B cell (primary cell): ENCODE results near the gene SOCS2. TPM values are rescaled to one million over a fixed set of nuclear protein-coding genes. Genes with fewer than 3 reads are reported as not detected.

Experiments
- ATAC-seq: fragments of 200-7000 bp; cut with Tn5 transposase; one replicate; pipeline ENCODE4 v1.10.0; 2021; ENCODE audit warnings: low read depth, mild to moderate bottlenecking, moderate number of reproducible peaks, moderate library complexity
- CTCF ChIA-PET: fragments of 350-600 bp; sonication (Branson Sonifier 250); formaldehyde crosslinking; loops from one replicate; lab custom pipeline; 2021; ENCODE audit warnings: antibody characterized with exemption, inconsistent platforms; lab: Charles Lee
- POLR2A ChIA-PET: fragments of 350-600 bp; sonication (Branson Sonifier 250); formaldehyde crosslinking; loops from one replicate; lab custom pipeline; 2021; ENCODE audit warnings: antibody characterized with exemption; lab: Charles Lee
- DNase-seq: peaks from one replicate; pipeline ENCODE4 v3.0.0; 2013
- H2AFZ ChIP-seq: 2 replicates; pipeline ENCODE4 v1.6.1; 2012; ENCODE audit warnings: mild to moderate bottlenecking, low read depth, low read length; ENCODE audit not compliant: insufficient read depth, poor library complexity, severe bottlenecking
- H3K27ac ChIP-seq, 2 donors: 1 replicate in 1 of 2; 2 replicates in 1 of 2; pipeline ENCODE4 v1.5.1; 2012 to 2013; ENCODE audit warnings: low read length in 2 of 2, mild to moderate bottlenecking in 2 of 2, moderate library complexity in 1 of 2
- H3K27me3 ChIP-seq, 4 experiments: fragments of 200-600 bp in 1 of 4; sonication (generic) in 1 of 4; replicated peaks in 1 of 4; 1 replicate in 2 of 4; 2 replicates in 2 of 4; pipeline versions ENCODE4 v1.6.1 to v1.7.0; 2013 to 2016; ENCODE audit warnings: low read length in 3 of 4, mild to moderate bottlenecking in 2 of 4, mixed read lengths in 1 of 4, moderate library complexity in 1 of 4; ENCODE audit not compliant: insufficient read depth in 4 of 4, control insufficient read depth in 3 of 4; ENCODE audit errors: control extremely low read depth in 1 of 4
- H3K36me3 ChIP-seq, 2 experiments: replicated peaks in 1 of 2; 1 replicate in 1 of 2; 2 replicates in 1 of 2; pipeline versions ENCODE4 v1.6.1 to v1.7.1; 2013; ENCODE audit warnings: low read length in 1 of 2; ENCODE audit not compliant: insufficient read depth in 2 of 2, control insufficient read depth in 1 of 2; ENCODE audit errors: control extremely low read depth in 1 of 2, extremely low read depth in 1 of 2
- H3K4me1 ChIP-seq, 2 donors: fragments of 200-600 bp in 1 of 2; sonication (generic) in 1 of 2; 1 replicate in 1 of 2; 2 replicates in 1 of 2; pipeline versions ENCODE4 v1.5.1 to v1.6.1; 2013 to 2017; ENCODE audit warnings: low read length in 2 of 2; ENCODE audit not compliant: control insufficient read depth in 2 of 2, insufficient read depth in 2 of 2
- H3K4me2 ChIP-seq: replicated peaks from 2 replicates; pipeline ENCODE3; 2012; ENCODE audit warnings: mild to moderate bottlenecking, low read depth, low read length; ENCODE audit not compliant: poor library complexity, severe bottlenecking
- H3K4me3 ChIP-seq, 5 experiments: fragments of 200-600 bp in 1 of 5; sonication (generic) in 1 of 5; 1 replicate in 3 of 5; 2 replicates in 2 of 5; pipeline versions ENCODE4 v1.5.1 to v1.7.0; 2011 to 2016; ENCODE audit warnings: low read length in 4 of 5, mild to moderate bottlenecking in 4 of 5, low read depth in 2 of 5, control low read depth in 1 of 5, moderate library complexity in 1 of 5; ENCODE audit not compliant: insufficient read depth in 1 of 5; ENCODE audit errors: control extremely low read depth in 1 of 5, extremely low read depth in 1 of 5
- H3K79me2 ChIP-seq: fragments of 200-600 bp; sonication (generic); one replicate; pipeline ENCODE4 v1.6.0; 2016; ENCODE audit warnings: low read length; ENCODE audit not compliant: control insufficient read depth, insufficient read depth
- H3K9ac ChIP-seq: fragments of 200-600 bp; sonication (generic); 2 replicates; pipeline ENCODE4 v1.6.1; 2017; ENCODE audit warnings: mild to moderate bottlenecking, low read length, moderate library complexity
- H3K9me3 ChIP-seq, 3 donors: one replicate each; pipeline versions ENCODE4 v1.6.1 to v1.7.1; 2013; ENCODE audit warnings: low read length in 2 of 3; ENCODE audit not compliant: control insufficient read depth in 2 of 3, insufficient read depth in 1 of 3; ENCODE audit errors: control extremely low read depth in 1 of 3
- H4K20me1 ChIP-seq: 2 replicates; pipeline ENCODE4 v1.6.0; 2012; ENCODE audit warnings: mild to moderate bottlenecking, low read length; ENCODE audit not compliant: insufficient read depth, control insufficient read depth, poor library complexity, severe bottlenecking
- H3K27ac Mint-ChIP-seq: one replicate; pipeline ENCODE4 v1.8.0; 2021; ENCODE audit warnings: mixed read lengths
- H3K27me3 Mint-ChIP-seq: one replicate; pipeline ENCODE4 v1.8.0; 2021; ENCODE audit warnings: mixed read lengths
- H3K4me1 Mint-ChIP-seq: one replicate; pipeline ENCODE4 v1.8.0; 2021; ENCODE audit warnings: mixed read lengths
- H3K4me3 Mint-ChIP-seq: one replicate; pipeline ENCODE4 v1.8.0; 2021; ENCODE audit warnings: mixed read lengths
- H3K9me3 Mint-ChIP-seq: one replicate; pipeline ENCODE4 v1.8.0; 2022; ENCODE audit warnings: mixed read lengths; ENCODE audit not compliant: insufficient read depth
- EZH2 ChIP-seq: IDR thresholded peaks from 2 replicates; pipeline ENCODE4 v1.6.1; 2012; ENCODE audit warnings: borderline replicate concordance, low read depth, mild to moderate bottlenecking, moderate library complexity, low read length; ENCODE audit not compliant: insufficient read depth, poor library complexity, severe bottlenecking
- WGBS: methylation state at CpG from one replicate; pipeline ENCODE4 v1.1.5; 2013; ENCODE audit warnings: missing lambda C conversion rate; ENCODE audit not compliant: insufficient coverage; 5-methylcytosine and 5-hydroxymethylcytosine counted together
- intact Hi-C: fragments of 100-400 bp; cut with micrococcal nuclease; formaldehyde crosslinking; loops from one replicate; pipeline ENCODE4 v1.10.0; 2022
- polyA plus RNA-seq: library from polyadenylated mRNA; depleted of rRNA; stranded (reverse); fragments of >200 nt; gene quantifications from 2 replicates; pipeline ENCODE4 v1.2.3, GENCODE V29; 2012
- total RNA-seq, 2 donors: library from RNA; stranded (reverse); fragments of 120-200 nt in 1 of 2; gene quantifications; 1 replicate in 1 of 2; 2 replicates in 1 of 2; pipeline versions ENCODE4 v1.2.3 to v1.2.4, GENCODE V29; 2013 to 2022
- TF ChIP-seq, protein P1 (sequence below): fragments of 200-600 bp; IDR thresholded peaks from one replicate; pipeline ENCODE4 v1.8.0; 2022; ENCODE audit warnings: antibody characterized with exemption, mild to moderate bottlenecking

The SOCS2 gene
- total and polyA plus RNA-seq, 2 donors (not counting 1 experiment from before 2014, with no cell fraction given) = 1.3 to 1.6 TPM

DNA sequence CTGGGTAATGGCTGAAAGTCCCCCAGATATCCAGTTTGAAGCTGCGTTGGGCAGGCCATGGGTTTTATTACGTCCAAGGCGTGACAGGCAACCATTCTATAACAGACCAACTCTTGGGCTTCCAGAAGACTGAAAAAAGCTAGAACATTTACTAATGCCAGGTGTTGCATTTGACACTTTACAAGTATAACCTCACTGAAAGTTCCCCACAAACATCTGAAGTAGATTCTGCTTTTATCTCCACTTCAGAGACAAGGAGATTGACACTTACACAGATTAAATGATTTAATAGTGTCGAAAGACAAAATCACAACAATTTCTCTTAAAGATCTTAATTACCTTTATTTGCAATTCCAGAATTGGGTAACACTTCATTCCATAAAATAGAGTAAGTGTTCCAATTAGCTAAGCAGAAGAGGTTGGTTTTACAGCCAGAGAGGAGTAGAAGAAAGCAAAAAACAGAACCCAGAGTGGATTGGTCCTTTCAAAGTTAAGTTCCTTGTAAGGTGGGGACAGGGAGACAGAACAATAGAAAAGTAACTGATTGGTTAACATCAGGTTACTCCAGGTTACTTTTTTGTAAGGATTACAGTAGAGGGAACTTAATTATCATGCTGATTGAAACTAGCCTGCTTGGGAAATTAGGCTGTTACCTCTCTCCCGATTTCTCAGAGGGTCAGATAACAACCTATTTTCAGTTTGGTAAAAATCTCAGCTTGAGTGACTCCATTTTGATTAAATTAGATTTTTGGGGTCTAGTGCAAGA is 11.3 kb downstream of the SOCS2 start:
- intact Hi-C loops = no loop called here
- H3K4me3 ChIP-seq = no peak overlapping the region
- no peaks in the 10 kb centered on the region for H3K4me1 Mint-ChIP-seq
- TF ChIP-seq, protein P1, sequence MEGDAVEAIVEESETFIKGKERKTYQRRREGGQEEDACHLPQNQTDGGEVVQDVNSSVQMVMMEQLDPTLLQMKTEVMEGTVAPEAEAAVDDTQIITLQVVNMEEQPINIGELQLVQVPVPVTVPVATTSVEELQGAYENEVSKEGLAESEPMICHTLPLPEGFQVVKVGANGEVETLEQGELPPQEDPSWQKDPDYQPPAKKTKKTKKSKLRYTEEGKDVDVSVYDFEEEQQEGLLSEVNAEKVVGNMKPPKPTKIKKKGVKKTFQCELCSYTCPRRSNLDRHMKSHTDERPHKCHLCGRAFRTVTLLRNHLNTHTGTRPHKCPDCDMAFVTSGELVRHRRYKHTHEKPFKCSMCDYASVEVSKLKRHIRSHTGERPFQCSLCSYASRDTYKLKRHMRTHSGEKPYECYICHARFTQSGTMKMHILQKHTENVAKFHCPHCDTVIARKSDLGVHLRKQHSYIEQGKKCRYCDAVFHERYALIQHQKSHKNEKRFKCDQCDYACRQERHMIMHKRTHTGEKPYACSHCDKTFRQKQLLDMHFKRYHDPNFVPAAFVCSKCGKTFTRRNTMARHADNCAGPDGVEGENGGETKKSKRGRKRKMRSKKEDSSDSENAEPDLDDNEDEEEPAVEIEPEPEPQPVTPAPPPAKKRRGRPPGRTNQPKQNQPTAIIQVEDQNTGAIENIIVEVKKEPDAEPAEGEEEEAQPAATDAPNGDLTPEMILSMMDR = no peak
- TF ChIP-seq EZH2 = no peak
- H3K9me3 Mint-ChIP-seq = no peaks in the 10 kb centered on the region
- H3K27ac ChIP-seq = no peak overlapping the region
- ChIA-PET POLR2A (no interaction called here), CTCF (no interaction called here)
- H3K27me3 ChIP-seq = peaks cover 0 to 27% (median 13%) of the 10 kb centered on the region in 4 experiments
- WGBS = 90% methylated on average over 2 of the region's 5 CpGs
- no peaks in the 10 kb centered on the region for H3K9me3 ChIP-seq
- no peak overlapping the region for H3K4me3 Mint-ChIP-seq
- no peak overlapping the region for H3K4me2 ChIP-seq
- H4K20me1 ChIP-seq = no peaks in the 10 kb centered on the region
- no peak overlapping the region for H3K27ac Mint-ChIP-seq
- no peaks in the 10 kb centered on the region for H3K4me1 ChIP-seq
- H3K79me2 ChIP-seq = no peaks in the 10 kb centered on the region
- H3K36me3 ChIP-seq = no peaks in the 10 kb centered on the region
- peaks cover 60% of the 10 kb centered on the region for H3K27me3 Mint-ChIP-seq
- no peak overlapping the region for H3K9ac ChIP-seq
- no peak for ATAC-seq
- no peak overlapping the region for H2AFZ ChIP-seq
- DNase-seq = no peak

DNA sequence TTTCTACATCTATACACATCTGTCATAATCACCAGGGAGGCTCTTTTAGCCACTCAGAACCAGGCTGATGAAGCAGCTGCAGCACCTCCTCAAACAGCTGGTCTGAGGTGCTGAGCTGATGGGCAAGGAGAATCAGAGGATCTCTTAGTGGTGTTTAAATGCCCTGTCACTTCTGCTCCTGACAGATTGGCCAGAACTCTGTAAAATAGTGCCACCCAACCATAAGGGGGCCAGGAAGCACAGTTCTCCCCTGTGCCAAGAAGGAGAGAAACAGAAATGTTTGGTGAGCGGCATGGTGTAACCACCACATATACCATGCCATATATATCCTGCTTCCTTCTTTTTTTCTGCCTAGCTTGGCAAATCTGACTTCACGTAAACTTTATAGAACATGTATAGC is 12.8 kb downstream of the SOCS2 start:
- Mint-ChIP-seq H3K27ac (no peak overlapping the region), H3K4me1 (no peaks in the 10 kb centered on the region), H3K27me3 (peaks cover 65% of the 10 kb centered on the region), H3K4me3 (no peak overlapping the region), H3K9me3 (no peaks in the 10 kb centered on the region)
- intact Hi-C loops = no loop called here
- Histone ChIP-seq H3K9ac (no peak overlapping the region), H3K4me3 (no peak overlapping the region), H4K20me1 (no peaks in the 10 kb centered on the region), H3K4me2 (no peak overlapping the region), H2AFZ (no peak overlapping the region), H3K9me3 (peaks cover 0 to under 1% (median 0%) of the 10 kb centered on the region in 3 donors), H3K79me2 (no peaks in the 10 kb centered on the region), H3K27me3 (peaks cover 0 to 34% (median 24%) of the 10 kb centered on the region in 4 experiments), H3K27ac (no peak overlapping the region), H3K4me1 (no peaks in the 10 kb centered on the region), H3K36me3 (no peaks in the 10 kb centered on the region)
- ChIA-PET POLR2A (no interaction called here), CTCF (no interaction called here)
- 100% methylated on average over 1 of the region's 2 CpGs for WGBS
- no peak for ATAC-seq
- DNase-seq = no peak
- TF ChIP-seq, protein P1 = no peak
- no peak for TF ChIP-seq EZH2
